Motor neuron (in vitro differentiated cells): Measurements from ENCODE around the gene ANKRD22. TPM values are rescaled to one million over a fixed set of nuclear protein-coding genes. Genes with fewer than 3 reads are reported as not detected.

Experiments used
- ATAC-seq, 8 experiments: fragments of 200-7000 bp; cut with Tn5 transposase; replicated peaks in 6 of 8; 2 replicates each; pipeline ENCODE4 v1.8.0; 2021; ENCODE audit warnings: mild to moderate bottlenecking in 8 of 8, moderate library complexity in 8 of 8
- H3K27ac ChIP-seq, 2 donors: fragments of 250-450 bp; sonication (Bioruptor Pico); 2 replicates each; pipeline ENCODE4 v1.9.0; 2021; ENCODE audit warnings: antibody characterized with exemption in 2 of 2, mild to moderate bottlenecking in 2 of 2, moderate library complexity in 1 of 2
- H3K4me1 ChIP-seq, 2 donors: fragments of 250-450 bp; sonication (Bioruptor Pico); replicated peaks in 1 of 2; 2 replicates each; pipeline ENCODE4 v1.6.1; 2021; ENCODE audit warnings: antibody characterized with exemption in 2 of 2, mild to moderate bottlenecking in 2 of 2, moderate library complexity in 1 of 2
- H3K4me3 ChIP-seq, 5 donors: fragments of 250-450 bp; sonication (Bioruptor Pico); 2 replicates each; pipeline ENCODE4 v1.9.0; 2021; ENCODE audit warnings: antibody characterized with exemption in 5 of 5, mild to moderate bottlenecking in 5 of 5, moderate library complexity in 4 of 5
- WGBS, 10 experiments: fragments of 450-650 bp; shearing (Covaris generic); methylation state at CpG; one replicate each; pipeline ENCODE4 v1.0.0; 2022; 5-methylcytosine and 5-hydroxymethylcytosine counted together
- in situ Hi-C, 9 experiments: fragments of 400-800 bp; cut with MboI; loops; one replicate each; pipeline ENCODE4 v1.15.0; 2021; ENCODE audit warnings: low sequenced_read_pairs in 9 of 9, low pct_unique_long_range_greater_than_20kb in 2 of 9; ENCODE audit not compliant: unreplicated experiment in 9 of 9
- total RNA-seq, 8 experiments: library from RNA; unstranded; fragments of 300-600 nt; gene quantifications; 2 replicates each; pipeline versions ENCODE4 v1.2.3 to v1.2.4, GENCODE V29; 2022

The ANKRD22 gene
- total RNA-seq, 8 experiments from 2014 or later, result 0.28 to 15.9 TPM; not detected in 6

- no peak overlapping the region for H3K27ac ChIP-seq
- H3K4me1 ChIP-seq, result no peaks in the 10 kb centered on the region
- in situ Hi-C loops, result loop anchor here in 1 of 9 experiments (25.0 kb wide), 2 partner anchors 113 to 238 kb away; no protein-coding TSS in a partner anchor
- ATAC-seq, result peak in 2 of 8 experiments; percentile 75 to 87
- H3K4me3 ChIP-seq, result no peak overlapping the region
- WGBS, 10 experiments, result 7 to 96% (median 61%) methylated on average over 2 of the region's 2 CpGs; no CpG with 5 or more reads in 2 of the 10 experiments
Observed at GRCh38 chr10:88800152-88801125, 51.2 kb downstream of the ANKRD22 start.

DNA sequence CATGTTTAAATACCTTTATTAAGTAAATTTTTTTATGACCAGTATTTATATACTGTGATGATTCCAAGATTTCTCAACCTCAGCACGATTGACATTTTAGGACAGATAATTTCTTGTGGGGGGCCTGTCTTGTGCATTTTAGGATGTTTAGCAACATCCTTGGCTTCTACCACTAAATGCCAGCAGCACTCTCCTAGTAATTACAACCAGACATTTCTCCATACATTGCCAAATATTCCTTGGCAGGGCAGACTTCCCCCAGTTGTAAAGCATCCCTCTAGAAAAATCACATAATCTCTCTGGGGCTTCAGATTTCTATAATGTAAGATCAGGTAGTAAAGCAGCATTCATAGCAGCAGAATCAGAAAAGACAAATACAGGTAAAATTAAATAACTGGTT is 56.9 kb downstream of the ANKRD22 start:
- Histone ChIP-seq H3K27ac (no peak overlapping the region), H3K4me1 (no peaks in the 10 kb centered on the region), H3K4me3 (no peak overlapping the region)
- WGBS, 10 experiments, result 0 to 100% (median 26%) methylated on average over 1 of the region's 1 CpG; no CpG with 5 or more reads in 2 of the 10 experiments
- no peak for ATAC-seq
- in situ Hi-C loops, result no loop called here

GRCh38 chr10:88793712-88794299 is 57.8 kb downstream of the ANKRD22 start:
- Histone ChIP-seq H3K4me1 (peaks cover 0 to 2% of the 10 kb centered on the region in 2 donors), H3K4me3 (no peak overlapping the region), H3K27ac (no peak overlapping the region)
- WGBS, 10 experiments, result 13 to 91% (median 57%) methylated on average over 1 to 2 of the region's 2 CpGs; no CpG with 5 or more reads in 3 of the 10 experiments
- ATAC-seq, result no peak
- in situ Hi-C loops, result no loop called here

DNA sequence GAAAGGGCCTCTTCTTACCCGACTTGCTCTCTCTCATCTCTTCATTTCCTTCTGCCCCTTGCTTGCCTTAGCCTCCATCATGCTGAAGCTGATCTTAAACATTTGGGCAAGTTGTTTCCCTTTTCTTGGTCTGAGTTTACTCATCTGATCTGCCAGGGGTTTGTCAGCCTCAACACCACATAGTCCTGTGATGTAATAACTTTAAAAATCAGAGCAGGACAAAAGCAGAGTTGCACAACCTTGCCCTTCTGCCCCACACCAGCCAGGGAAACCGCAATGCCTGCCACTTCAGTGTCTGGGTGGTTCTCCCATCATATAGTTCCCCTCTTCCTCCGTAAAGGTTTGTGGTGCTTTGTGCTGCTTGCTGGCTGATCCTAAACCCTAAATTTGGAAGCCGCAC is 59.0 kb downstream of the ANKRD22 start:
- no peak overlapping the region for H3K4me3 ChIP-seq
- peaks cover 0 to 2% of the 10 kb centered on the region in 2 donors for H3K4me1 ChIP-seq
- no peak overlapping the region for H3K27ac ChIP-seq
- no peak for ATAC-seq
- 69 to 100% (median 89%) methylated on average over 1 to 3 of the region's 4 CpGs; no CpG with 5 or more reads in 2 of the 10 experiments for WGBS, 10 experiments
- in situ Hi-C loops, result no loop called here

GRCh38 chr10:88791924-88792323 is 59.7 kb downstream of the ANKRD22 start:
- no peak overlapping the region for H3K4me3 ChIP-seq
- ATAC-seq, result peak in 3 of 8 experiments; percentile 48 to 71 (median 54)
- peaks cover 0 to 2% of the 10 kb centered on the region in 2 donors for H3K4me1 ChIP-seq
- WGBS, 10 experiments, result 0 to 100% (median 63%) methylated on average over 1 to 2 of the region's 2 CpGs; no CpG with 5 or more reads in 3 of the 10 experiments
- no peak overlapping the region for H3K27ac ChIP-seq
- in situ Hi-C loops, result no loop called here

- peaks cover 0 to 2% of the 10 kb centered on the region in 2 donors for H3K4me1 ChIP-seq
- ATAC-seq, result peak in 3 of 8 experiments; percentile 67 to 91 (median 67)
- H3K4me3 ChIP-seq, result no peak overlapping the region
- in situ Hi-C loops, result no loop called here
- H3K27ac ChIP-seq, result no peak overlapping the region
Observed at GRCh38 chr10:88788924-88789323, 62.7 kb downstream of the ANKRD22 start.

DNA sequence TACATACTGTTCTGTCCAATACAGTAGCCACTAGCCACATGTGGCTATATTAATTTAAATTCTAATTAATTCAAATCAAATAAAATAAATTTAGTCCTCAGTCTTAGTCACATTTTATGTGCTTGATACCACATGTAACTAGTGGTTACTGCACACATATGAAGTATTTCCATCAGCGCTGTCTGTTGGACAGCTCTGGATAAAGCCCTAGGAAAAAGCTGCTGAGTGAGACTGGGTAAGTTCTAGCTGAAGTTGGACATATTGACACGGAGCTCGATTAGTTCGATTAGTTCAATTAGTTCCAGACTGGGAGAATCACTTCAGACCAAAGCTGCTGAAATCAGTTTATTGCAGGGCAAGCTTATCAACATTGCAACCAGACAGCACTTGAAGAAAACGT is 64.2 kb downstream of the ANKRD22 start:
- in situ Hi-C loops, result no loop called here
- Histone ChIP-seq H3K4me3 (no peak overlapping the region), H3K4me1 (peaks cover 0 to 2% of the 10 kb centered on the region in 2 donors), H3K27ac (no peak overlapping the region)
- no peak for ATAC-seq
- 19 to 90% (median 60%) methylated on average over 1 to 5 of the region's 5 CpGs; no CpG with 5 or more reads in 3 of the 10 experiments for WGBS, 10 experiments

DNA sequence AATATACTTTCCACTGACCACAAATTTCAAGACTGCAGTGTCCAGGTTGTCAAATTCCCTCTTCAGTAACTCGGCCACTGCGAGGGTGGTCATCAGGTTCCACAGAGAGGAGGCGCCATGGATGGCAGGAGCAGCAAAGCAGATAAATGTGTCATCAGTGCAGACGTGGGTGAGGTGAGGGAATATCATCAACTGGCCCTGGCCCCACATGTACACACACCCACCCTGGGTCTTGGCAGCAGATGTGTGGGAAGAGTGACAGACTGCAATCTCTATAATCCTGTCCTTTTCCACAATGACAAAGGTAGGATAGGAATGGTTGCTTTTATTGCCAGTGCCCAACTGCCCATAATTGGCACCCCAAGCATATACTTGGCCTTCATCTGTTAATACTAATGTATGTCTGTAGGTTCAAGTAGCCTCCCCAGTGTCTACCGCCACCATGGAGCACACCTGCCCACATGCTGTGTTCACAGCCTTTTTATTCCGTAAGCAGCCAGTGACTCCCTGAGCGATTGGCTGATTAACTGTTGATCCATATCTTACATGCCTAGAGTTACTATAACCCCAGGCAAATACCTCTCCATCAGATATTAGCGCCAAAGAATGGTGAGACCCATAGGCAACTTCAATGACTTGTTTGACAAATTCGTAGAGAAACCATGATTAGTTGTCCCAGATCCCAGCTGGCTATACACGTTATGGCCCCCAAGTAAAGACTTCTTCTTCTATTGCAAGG is 65.4 kb downstream of the ANKRD22 start:
- Histone ChIP-seq H3K4me3 (no peak overlapping the region), H3K4me1 (peaks cover 0 to 2% of the 10 kb centered on the region in 2 donors), H3K27ac (no peak overlapping the region)
- in situ Hi-C loops, result no loop called here
- ATAC-seq, result no peak
- WGBS, 10 experiments, result 78 to 100% (median 94%) methylated on average over 4 to 6 of the region's 10 CpGs; no CpG with 5 or more reads in 3 of the 10 experiments

DNA sequence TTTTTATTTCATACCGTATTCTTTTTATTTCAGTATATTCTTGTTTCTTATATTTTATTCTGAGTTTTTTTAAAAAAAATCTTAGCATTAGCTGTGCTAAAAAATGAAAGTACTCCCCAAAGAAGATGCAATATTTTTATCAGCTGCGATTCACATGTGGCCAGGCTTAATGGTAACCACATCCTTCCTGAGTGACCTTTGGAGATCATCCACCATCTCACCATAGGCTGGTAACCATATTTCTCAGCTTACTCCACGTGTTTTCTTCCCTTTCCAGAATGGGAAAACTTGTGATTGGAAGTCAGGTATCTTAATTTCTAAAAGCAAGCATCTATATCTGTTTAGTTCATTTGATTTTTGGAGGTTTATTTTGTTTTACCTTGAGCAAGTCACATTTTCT is 67.9 kb downstream of the ANKRD22 start:
- WGBS, 10 experiments, result 27 to 100% (median 71%) methylated on average over 1 to 3 of the region's 3 CpGs
- no peaks in the 10 kb centered on the region for H3K4me1 ChIP-seq
- no peak for ATAC-seq
- no peak overlapping the region for H3K4me3 ChIP-seq
- H3K27ac ChIP-seq, result no peak overlapping the region
- in situ Hi-C loops, result no loop called here

- Histone ChIP-seq H3K4me3 (no peak overlapping the region), H3K4me1 (no peaks in the 10 kb centered on the region), H3K27ac (no peak overlapping the region)
- in situ Hi-C loops, result no loop called here
- no peak for ATAC-seq
- 26 to 100% (median 77%) methylated on average over 2 to 3 of the region's 3 CpGs for WGBS, 10 experiments
Observed at GRCh38 chr10:88782222-88782621, 69.4 kb downstream of the ANKRD22 start.

GRCh38 chr10:88781206-88781605 is 70.4 kb downstream of the ANKRD22 start:
- Histone ChIP-seq H3K4me1 (no peaks in the 10 kb centered on the region), H3K27ac (no peak overlapping the region), H3K4me3 (no peak overlapping the region)
- ATAC-seq, result no peak
- in situ Hi-C loops, result no loop called here
- 33 to 100% (median 51%) methylated on average over 1 to 2 of the region's 2 CpGs; no CpG with 5 or more reads in 1 of the 10 experiments for WGBS, 10 experiments
